ENCODE measurements around the gene ANXA2. TPM values are rescaled to one million over a fixed set of nuclear protein-coding genes. Genes with fewer than 3 reads are reported as not detected.

The ANXA2 gene
- total RNA-seq, 1 experiment from 2014 or later: 2,114 TPM

GRCh38 chr15:60382773-60383674 is 14.8 kb downstream of the ANXA2 start:
- DNase-seq (no peak), ATAC-seq (no peak)
- peak overlapping the region; percentile 98 for H3K27ac ChIP-seq (ENCODE audit: low read length)
- H3K9me2 ChIP-seq (replicated peaks; ENCODE audit: low read length): no peaks in the 10 kb centered on the region
- peaks cover 53% of the 10 kb centered on the region for H4K20me1 ChIP-seq (ENCODE audit: low read length)
- peaks cover 85% of the 10 kb centered on the region for H3K4me1 ChIP-seq (ENCODE audit: insufficient read depth, low read length)
- H3K9me3 ChIP-seq (ENCODE audit: low read length): no peaks in the 10 kb centered on the region
- H3K79me2 ChIP-seq (ENCODE audit: low read length): peaks cover 91% of the 10 kb centered on the region
- TF ChIP-seq CTCF (conservative IDR thresholded peaks at IDR 0.05; ENCODE audit: low read depth, low read length): no peak
- TF ChIP-seq EZH2phosphoT487 (IDR thresholded peaks at IDR 0.05; ENCODE audit: borderline replicate concordance, low read length): no peak
- TF ChIP-seq EZH2 (IDR thresholded peaks at IDR 0.05; ENCODE audit: low read length, unreplicated experiment): no peak
- peaks cover 69% of the 10 kb centered on the region for H3K36me3 ChIP-seq (ENCODE audit: low read depth, low read length)
- CTCF ChIA-PET: interaction anchor here (1.0 kb wide), 1 partner anchor 60 kb away, joined by 3 read pairs; no protein-coding TSS in a partner anchor
- POLR2A ChIA-PET (ENCODE audit: unreplicated experiment): interaction anchor here (1.0 kb wide), 1 partner anchor 8 kb away, joined by 3 read pairs; no protein-coding TSS in a partner anchor
- BruUV-seq (replicated peaks): no TSS peak
- no peak overlapping the region for H3K4me2 ChIP-seq (ENCODE audit: low read length)
- peaks cover 22% of the 10 kb centered on the region for H3F3A ChIP-seq (ENCODE audit: low read length, unreplicated experiment)
- no peak overlapping the region for H3K4me3 ChIP-seq (ENCODE audit: low read length)
- intact Hi-C loops (cut with micrococcal nuclease): no loop called here
- no peak overlapping the region for H3K9ac ChIP-seq (ENCODE audit: low read length)
- no peaks in the 10 kb centered on the region for H3K27me3 ChIP-seq (ENCODE audit: low read length)
- H2AFZ ChIP-seq (ENCODE audit: low read length): no peak overlapping the region

GRCh38 chr15:60381148-60381788 is 16.5 kb downstream of the ANXA2 start:
- Histone ChIP-seq H3K9ac (ENCODE audit: low read length) (no peak overlapping the region), H3K36me3 (ENCODE audit: low read depth, low read length) (peaks cover 72% of the 10 kb centered on the region), H3K27me3 (ENCODE audit: low read length) (no peaks in the 10 kb centered on the region), H3K4me1 (ENCODE audit: insufficient read depth, low read length) (peaks cover 89% of the 10 kb centered on the region), H4K20me1 (ENCODE audit: low read length) (peaks cover 38% of the 10 kb centered on the region), H3K27ac (ENCODE audit: low read length) (peak overlapping the region; percentile 98), H3K9me2 (replicated peaks; ENCODE audit: low read length) (no peaks in the 10 kb centered on the region), H3K9me3 (ENCODE audit: low read length) (no peaks in the 10 kb centered on the region), H3K4me2 (ENCODE audit: low read length) (no peak overlapping the region), H2AFZ (ENCODE audit: low read length) (no peak overlapping the region), H3F3A (ENCODE audit: low read length, unreplicated experiment) (peaks cover 22% of the 10 kb centered on the region), H3K4me3 (ENCODE audit: low read length) (no peak overlapping the region), H3K79me2 (ENCODE audit: low read length) (peaks cover 91% of the 10 kb centered on the region)
- intact Hi-C loops (cut with micrococcal nuclease): no loop called here
- POLR2A ChIA-PET (ENCODE audit: unreplicated experiment): interaction anchor here (0.6 kb wide), 2 partner anchors 8 to 13 kb away, joined by 3 read pairs; no protein-coding TSS in a partner anchor
- no peak for ATAC-seq
- no peak for TF ChIP-seq EZH2phosphoT487 (IDR thresholded peaks at IDR 0.05; ENCODE audit: borderline replicate concordance, low read length)
- TF ChIP-seq CTCF (conservative IDR thresholded peaks at IDR 0.05; ENCODE audit: low read depth, low read length): no peak
- no peak for TF ChIP-seq EZH2 (IDR thresholded peaks at IDR 0.05; ENCODE audit: low read length, unreplicated experiment)
- no TSS peak for BruUV-seq (replicated peaks)
- no peak for DNase-seq
- CTCF ChIA-PET: no interaction called here
